Gastrocnemius medialis (tissue), 4 donors: Measurements from ENCODE around the gene LCE2A.

Experiments
- CTCF ChIP-seq, 5 experiments: fragments of 450-650 bp in 3 of 5; fragments of 200-600 bp in 2 of 5; sonication (generic) in 2 of 5; IDR thresholded peaks in 4 of 5; conservative IDR thresholded peaks in 1 of 5; 1 replicate in 4 of 5; 2 replicates in 1 of 5; pipeline ENCODE4 v1.5.1; 2016 to 2019; ENCODE audit warnings: antibody characterized with exemption in 5 of 5, mild to moderate bottlenecking in 3 of 5, moderate library complexity in 3 of 5
- POLR2A ChIP-seq, 2 donors: fragments of 450-650 bp; IDR thresholded peaks; one replicate each; pipeline ENCODE4 v1.6.1; 2017; ENCODE audit warnings: antibody characterized with exemption in 2 of 2, mild to moderate bottlenecking in 2 of 2, moderate library complexity in 2 of 2

- TF ChIP-seq POLR2A (IDR thresholded peaks at IDR 0.05): no peak
- no peak for TF ChIP-seq CTCF (IDR thresholded peaks at IDR 0.05 in 4 of 5, conservative IDR thresholded peaks at IDR 0.05 in 1 of 5)
Observed at GRCh38 chr1:152667648-152668047, 30.5 kb upstream of the LCE2A start.
